Common myeloid progenitor, CD34-positive (primary cell): Measurements from ENCODE around the gene GABRP.

Experiments used
- CTCF ChIA-PET: fragments of 350-600 bp; sonication (Branson Sonifier 250); formaldehyde crosslinking; loops from one replicate; lab custom pipeline; 2021; ENCODE audit warnings: antibody characterized with exemption; lab: Charles Lee
- POLR2A ChIA-PET: fragments of 350-600 bp; sonication (Branson Sonifier 250); formaldehyde crosslinking; loops from one replicate; lab custom pipeline; 2021; ENCODE audit warnings: antibody characterized with exemption; lab: Charles Lee
- DNase-seq, 3 donors: peaks; one replicate each; pipeline versions ENCODE4 v3.0.0 to v3.0.0-alpha.2; 2013
- H3K27ac ChIP-seq, 2 experiments: 1 replicate in 1 of 2; 2 replicates in 1 of 2; pipeline ENCODE4 v1.7.0; 2013; ENCODE audit warnings: inconsistent platforms in 2 of 2, low read length in 2 of 2, mild to moderate bottlenecking in 2 of 2, low read depth in 1 of 2, moderate library complexity in 1 of 2; ENCODE audit not compliant: severe bottlenecking in 2 of 2, insufficient read depth in 1 of 2, poor library complexity in 1 of 2
- H3K27me3 ChIP-seq, 5 experiments: replicated peaks in 2 of 5; 1 replicate in 3 of 5; 2 replicates in 2 of 5; pipeline versions ENCODE4 v1.6.1 to v1.7.0; 2013; ENCODE audit warnings: low read length in 4 of 5, mild to moderate bottlenecking in 2 of 5, moderate library complexity in 2 of 5, inconsistent platforms in 1 of 5; ENCODE audit not compliant: insufficient read depth in 5 of 5, control insufficient read depth in 4 of 5
- H3K36me3 ChIP-seq, 4 experiments: 1 replicate in 2 of 4; 2 replicates in 2 of 4; pipeline versions ENCODE4 v1.6.1 to v1.7.0; 2013; ENCODE audit warnings: low read length in 3 of 4, control low read depth in 1 of 4, mild to moderate bottlenecking in 1 of 4; ENCODE audit not compliant: control insufficient read depth in 4 of 4, insufficient read depth in 4 of 4
- H3K4me1 ChIP-seq, 4 experiments: 1 replicate in 3 of 4; 2 replicates in 1 of 4; pipeline versions ENCODE4 v1.6.1 to v1.7.1; 2013; ENCODE audit warnings: low read length in 3 of 4, mild to moderate bottlenecking in 3 of 4, control low read depth in 1 of 4, inconsistent platforms in 1 of 4, moderate library complexity in 1 of 4; ENCODE audit not compliant: control insufficient read depth in 4 of 4, insufficient read depth in 4 of 4; ENCODE audit errors: control extremely low read depth in 1 of 4
- H3K4me3 ChIP-seq, 7 experiments: 1 replicate in 4 of 7; 2 replicates in 3 of 7; pipeline versions ENCODE4 v1.5.1 to v1.7.0; 2013; ENCODE audit warnings: mild to moderate bottlenecking in 7 of 7, low read length in 6 of 7, moderate library complexity in 6 of 7, inconsistent platforms in 2 of 7, low read depth in 2 of 7, control low read depth in 1 of 7; ENCODE audit not compliant: insufficient read depth in 4 of 7, control insufficient read depth in 1 of 7; ENCODE audit errors: extremely low read depth in 1 of 7
- H3K9me3 ChIP-seq, 5 experiments: 1 replicate in 4 of 5; 2 replicates in 1 of 5; pipeline versions ENCODE4 v1.6.1 to v1.7.1; 2013; ENCODE audit warnings: low read length in 4 of 5, mild to moderate bottlenecking in 2 of 5, inconsistent platforms in 1 of 5, low read depth in 1 of 5, moderate library complexity in 1 of 5; ENCODE audit not compliant: control insufficient read depth in 4 of 5, insufficient read depth in 2 of 5; ENCODE audit errors: control extremely low read depth in 1 of 5
- WGBS: methylation state at CpG from one replicate; pipeline ENCODE4 v1.1.5; 2013; ENCODE audit not compliant: insufficient coverage; 5-methylcytosine and 5-hydroxymethylcytosine counted together

The GABRP gene

DNA sequence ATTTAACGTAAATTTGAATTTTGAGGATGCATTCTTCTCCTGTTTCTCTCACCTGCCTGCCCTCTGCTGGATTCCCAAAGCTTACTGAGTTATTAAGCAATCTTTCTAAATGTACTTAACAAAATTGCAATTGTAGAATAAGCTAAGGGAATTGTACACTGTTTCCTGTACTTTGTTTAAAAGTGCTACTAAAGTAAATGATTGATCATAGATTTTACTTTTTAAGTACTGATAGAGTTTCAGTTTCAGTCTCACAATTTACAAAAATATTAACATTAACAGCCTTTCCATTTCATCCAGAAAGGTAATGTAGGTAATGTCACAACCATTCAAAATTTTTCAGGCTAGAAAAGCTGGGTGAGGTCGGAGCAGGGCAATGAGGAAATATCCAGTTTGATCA, 73.5 kb downstream of the GABRP start:
- POLR2A ChIA-PET: no interaction called here
- no peak for DNase-seq
- H3K27ac ChIP-seq: no peak overlapping the region
- no peaks in the 10 kb centered on the region for H3K36me3 ChIP-seq
- WGBS: no CpG with 5 or more reads among the region's 2 CpGs
- CTCF ChIA-PET: no interaction called here
- H3K27me3 ChIP-seq: no peaks in the 10 kb centered on the region
- H3K9me3 ChIP-seq: peaks cover 3 to 24% (median 9%) of the 10 kb centered on the region in 5 experiments
- H3K4me3 ChIP-seq: no peak overlapping the region
- peaks cover 0 to 1% (median 0%) of the 10 kb centered on the region in 4 experiments for H3K4me1 ChIP-seq

DNA sequence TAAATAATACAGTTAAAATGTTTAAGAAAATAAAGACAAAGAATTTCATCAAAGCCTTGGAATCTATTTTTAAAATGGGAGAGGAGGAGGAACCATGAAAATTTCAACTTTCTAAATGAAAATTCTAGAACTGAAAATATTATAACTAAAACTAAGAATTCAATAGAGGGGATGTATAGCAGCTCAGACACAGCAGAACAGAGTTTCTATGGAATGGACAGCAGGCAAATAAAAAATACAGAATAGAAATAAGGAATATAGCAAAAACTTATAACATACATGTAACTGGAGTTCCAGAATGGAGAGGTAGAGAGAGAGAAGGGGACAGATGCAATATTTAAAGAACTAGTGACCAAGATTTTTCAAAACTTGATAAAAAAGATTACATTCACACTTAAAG, 76.9 kb downstream of the GABRP start:
- Histone ChIP-seq H3K27me3 (peaks cover 0 to 12% (median 4%) of the 10 kb centered on the region in 5 experiments), H3K36me3 (no peaks in the 10 kb centered on the region), H3K27ac (no peak overlapping the region), H3K4me3 (no peak overlapping the region), H3K4me1 (peaks cover 0 to 10% (median 6%) of the 10 kb centered on the region in 4 experiments), H3K9me3 (peaks cover 3 to 24% (median 9%) of the 10 kb centered on the region in 5 experiments)
- ChIA-PET CTCF (no interaction called here), POLR2A (no interaction called here)
- peak in 1 of 3 donors; percentile 13 for DNase-seq

DNA sequence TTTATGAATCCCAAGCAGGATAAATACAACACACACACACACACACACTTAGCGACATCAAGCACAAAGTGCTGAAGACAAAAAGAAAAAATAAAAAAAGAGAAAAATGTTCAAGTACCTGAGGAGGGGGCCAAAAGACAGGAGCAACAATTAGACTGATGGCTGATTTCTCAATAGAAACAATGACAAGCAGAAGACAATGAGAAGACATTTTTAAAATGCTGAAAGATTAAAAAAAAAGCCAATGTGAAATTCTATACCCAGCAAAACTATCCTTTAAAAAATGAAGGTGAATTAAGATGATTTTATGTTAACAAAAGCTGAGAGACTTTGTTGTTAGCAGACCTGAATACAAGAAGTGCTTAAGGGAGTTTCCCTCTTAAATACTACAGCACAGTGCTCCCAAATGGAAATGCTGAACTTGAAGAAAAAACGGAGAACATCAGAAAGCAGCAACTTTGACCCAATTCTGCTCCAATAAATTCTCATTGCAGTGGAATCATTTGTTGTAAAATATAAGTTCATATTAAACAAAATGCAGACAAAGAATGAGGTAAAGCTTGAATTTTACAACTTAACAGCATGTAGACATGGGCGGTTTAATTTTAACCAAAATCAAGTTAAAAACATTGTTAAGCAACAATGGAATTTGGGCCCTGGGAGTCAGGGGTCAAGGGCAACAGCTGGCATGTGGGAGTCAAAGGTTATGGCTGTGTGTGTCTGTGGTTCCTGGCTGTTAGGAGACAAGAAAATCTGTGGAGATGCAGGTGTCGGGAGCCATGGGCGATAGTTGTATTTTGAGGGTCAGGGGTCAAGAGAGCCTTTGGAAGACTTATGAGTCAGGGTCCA, 77.5 kb downstream of the GABRP start:
- ChIA-PET CTCF (no interaction called here), POLR2A (no interaction called here)
- H3K36me3 ChIP-seq: no peaks in the 10 kb centered on the region
- no peak overlapping the region for H3K27ac ChIP-seq
- peak overlapping the region in 2 of 7 experiments; percentile 11 to 85 for H3K4me3 ChIP-seq
- WGBS: 96% methylated on average over 3 of the region's 5 CpGs
- DNase-seq: peak in 2 of 3 donors; percentile 56 to 58
- H3K4me1 ChIP-seq: peaks cover 0 to 10% (median 6%) of the 10 kb centered on the region in 4 experiments
- peaks cover 0 to 12% (median 4%) of the 10 kb centered on the region in 5 experiments for H3K27me3 ChIP-seq
- peaks cover 3 to 24% (median 9%) of the 10 kb centered on the region in 5 experiments for H3K9me3 ChIP-seq

DNA sequence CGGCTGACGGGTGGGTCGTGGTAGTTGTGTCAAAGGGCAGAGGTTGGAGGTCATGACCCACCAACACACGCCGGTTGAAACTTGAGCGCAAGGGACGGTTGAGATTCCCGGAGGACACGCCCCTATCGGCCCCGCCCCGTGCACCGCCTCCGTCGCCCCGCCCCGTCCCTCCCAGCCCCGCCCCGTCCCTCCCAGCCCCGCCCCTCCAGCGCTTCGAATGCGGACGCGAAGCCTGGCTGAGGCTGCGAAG, 78.1 kb downstream of the GABRP start:
- WGBS: 40% methylated on average over 6 of the region's 26 CpGs
- Histone ChIP-seq H3K27ac (no peak overlapping the region), H3K4me1 (peaks cover 0 to 10% (median 6%) of the 10 kb centered on the region in 4 experiments), H3K4me3 (peak overlapping the region in 6 of 7 experiments; percentile 50 to 85 (median 76)), H3K9me3 (peaks cover 3 to 24% (median 9%) of the 10 kb centered on the region in 5 experiments), H3K36me3 (no peaks in the 10 kb centered on the region), H3K27me3 (peaks cover 0 to 12% (median 4%) of the 10 kb centered on the region in 5 experiments)
- CTCF ChIA-PET: no interaction called here
- DNase-seq: no peak
- POLR2A ChIA-PET: no interaction called here

DNA sequence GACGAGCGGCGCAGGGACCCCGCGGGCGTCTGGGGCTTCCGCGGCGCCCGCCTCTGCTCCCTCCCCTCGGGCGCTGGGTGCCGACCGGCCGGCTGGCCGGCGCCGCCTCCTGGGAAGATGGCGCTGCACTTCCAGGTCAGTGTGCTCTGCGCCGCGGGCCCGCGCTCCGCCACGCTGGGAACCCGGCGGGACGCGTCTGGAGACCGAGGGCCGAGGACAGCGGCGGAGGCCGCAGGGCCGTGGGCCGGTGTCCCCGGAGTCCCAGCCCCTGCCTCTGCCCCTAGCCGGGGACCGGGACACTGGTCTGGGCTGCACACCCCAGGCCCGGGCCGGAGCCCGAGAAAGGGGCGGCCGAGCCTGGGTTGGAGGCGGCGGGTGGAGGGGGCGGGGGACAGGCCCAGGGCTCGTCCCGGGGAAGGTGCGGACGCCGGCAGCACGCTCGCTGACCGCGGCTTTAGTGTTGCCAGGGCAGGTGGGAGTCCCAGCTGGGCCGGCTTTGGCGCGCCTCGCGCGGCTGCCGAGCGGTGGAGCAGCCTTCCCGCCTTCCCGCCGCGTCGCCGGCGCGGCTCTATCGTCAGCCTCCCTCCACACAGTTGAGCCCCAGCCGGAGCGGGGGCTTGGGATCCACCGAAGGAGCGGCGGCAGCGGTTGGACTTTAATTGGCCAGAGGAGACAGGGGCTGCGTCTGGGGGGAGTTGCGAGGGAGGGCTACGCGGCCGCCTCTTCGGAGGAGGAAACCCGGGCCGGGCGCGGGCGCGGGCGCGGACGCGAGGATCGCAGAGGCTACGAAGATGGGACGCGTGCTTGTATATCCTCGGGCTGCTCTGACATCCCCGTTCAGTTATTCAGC, 78.6 kb downstream of the GABRP start, which contains the start of gene RANBP17:
Gene RANBP17 (plus strand): TSS at position 102 of the 850 bp plus-strand sequence.
- CTCF ChIA-PET: no interaction called here
- POLR2A ChIA-PET: no interaction called here

DNA sequence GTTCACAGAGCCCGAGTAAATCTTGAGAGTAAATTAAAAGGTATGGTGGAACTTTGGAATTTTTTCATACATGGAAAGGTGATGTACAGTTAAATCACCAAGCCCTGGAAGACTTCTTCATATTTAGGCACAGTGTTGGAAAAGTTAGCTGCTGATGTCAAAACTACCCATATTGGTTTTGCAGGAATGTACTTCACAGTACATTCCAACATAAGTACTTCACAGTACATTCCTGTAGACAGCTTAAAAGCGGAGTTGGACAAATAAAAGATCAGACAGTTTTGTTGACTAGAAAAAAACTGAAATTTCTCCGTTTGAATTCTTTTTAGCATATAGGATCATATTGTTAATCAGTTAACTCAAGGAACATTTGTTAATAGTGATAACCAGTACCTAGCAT, 80.1 kb downstream of the GABRP start:
- H3K4me1 ChIP-seq: peaks cover 0 to 10% (median 6%) of the 10 kb centered on the region in 4 experiments
- H3K36me3 ChIP-seq: no peaks in the 10 kb centered on the region
- H3K4me3 ChIP-seq: no peak overlapping the region
- ChIA-PET CTCF (no interaction called here), POLR2A (no interaction called here)
- H3K27ac ChIP-seq: no peak overlapping the region
- H3K9me3 ChIP-seq: peaks cover 3 to 23% (median 9%) of the 10 kb centered on the region in 5 experiments
- H3K27me3 ChIP-seq: peaks cover 0 to 12% (median 4%) of the 10 kb centered on the region in 5 experiments
- 100% methylated on average over 1 of the region's 3 CpGs for WGBS
- no peak for DNase-seq

More for the DNA sequence above, 78.6 kb downstream of the GABRP start, which contains the start of gene RANBP17:
- Histone ChIP-seq H3K36me3 (no peaks in the 10 kb centered on the region), H3K27ac (no peak within 1 kb of the TSS), H3K27me3 (peaks cover 0 to 12% (median 4%) of the 10 kb centered on the region in 5 experiments), H3K4me1 (peaks cover 0 to 10% (median 6%) of the 10 kb centered on the region in 4 experiments), H3K4me3 (peak within 1 kb of the TSS; percentile 50 to 85 (median 75)), H3K9me3 (peaks cover 3 to 24% (median 9%) of the 10 kb centered on the region in 5 experiments)
- peak; percentile 63 to 80 (median 76) for DNase-seq
- WGBS: under 1% methylated on average over 68 of the region's 102 CpGs
